Mesenchymal stem cell (in vitro differentiated cells and primary cell): ENCODE measurements around the gene UCN.
A peak's percentile ranks its signal among the peaks of the same experiment; 100 is the strongest.

Experiments
- DNase-seq: peaks from one replicate; pipeline ENCODE4 v3.0.0-alpha.2; 2013
- H2AFZ ChIP-seq: one replicate; pipeline ENCODE4 v1.6.1; 2013; ENCODE audit warnings: low read depth, mild to moderate bottlenecking, control low read depth, inconsistent platforms, low read length, moderate library complexity
- H2AK5ac ChIP-seq: 2 replicates; pipeline ENCODE4 v1.6.1; 2013; ENCODE audit warnings: low read length, moderate library complexity, mild to moderate bottlenecking, inconsistent platforms; ENCODE audit not compliant: severe bottlenecking
- H2BK120ac ChIP-seq: one replicate; pipeline ENCODE4 v1.6.1; 2013; ENCODE audit warnings: low read depth, mild to moderate bottlenecking, inconsistent platforms, low read length, moderate library complexity
- H2BK12ac ChIP-seq, 2 experiments: one replicate each; pipeline ENCODE4 v1.6.1; 2013; ENCODE audit warnings: inconsistent platforms in 2 of 2, low read length in 2 of 2, mild to moderate bottlenecking in 2 of 2, moderate library complexity in 2 of 2, control low read depth in 1 of 2
- H2BK15ac ChIP-seq: one replicate; pipeline ENCODE4 v1.6.1; 2013; ENCODE audit warnings: mild to moderate bottlenecking, low read depth, inconsistent platforms; ENCODE audit not compliant: poor library complexity, severe bottlenecking
- H2BK5ac ChIP-seq: 2 replicates; pipeline ENCODE4 v1.6.1; 2013; ENCODE audit warnings: low read depth, mild to moderate bottlenecking, low read length, control low read depth, inconsistent platforms; ENCODE audit not compliant: poor library complexity, severe bottlenecking
- H3K14ac ChIP-seq, 2 experiments: one replicate each; pipeline ENCODE4 v1.6.1; 2013; ENCODE audit warnings: inconsistent platforms in 2 of 2, low read length in 2 of 2, control low read depth in 1 of 2, mild to moderate bottlenecking in 1 of 2, moderate library complexity in 1 of 2
- H3K18ac ChIP-seq, 2 experiments: one replicate each; pipeline ENCODE4 v1.6.1; 2013; ENCODE audit warnings: inconsistent platforms in 2 of 2, low read length in 2 of 2, control low read depth in 1 of 2, low read depth in 1 of 2, mild to moderate bottlenecking in 1 of 2
- H3K23ac ChIP-seq, 2 experiments: one replicate each; pipeline ENCODE4 v1.6.1; 2013; ENCODE audit warnings: inconsistent platforms in 2 of 2, low read length in 2 of 2, mild to moderate bottlenecking in 2 of 2, moderate library complexity in 2 of 2, control low read depth in 1 of 2
- H3K27ac ChIP-seq: 2 replicates; pipeline ENCODE4 v1.5.1; 2013; ENCODE audit warnings: mild to moderate bottlenecking, moderate library complexity, low read length, control low read depth, inconsistent platforms; ENCODE audit not compliant: poor library complexity, severe bottlenecking
- H3K27me3 ChIP-seq, 2 experiments: 2 replicates each; pipeline versions ENCODE4 v1.6.1 to v1.7.0; 2013; ENCODE audit warnings: low read length in 2 of 2, mild to moderate bottlenecking in 2 of 2, moderate library complexity in 2 of 2, control low read depth in 1 of 2, inconsistent platforms in 1 of 2; ENCODE audit not compliant: control insufficient read depth in 1 of 2, insufficient read depth in 1 of 2
- H3K36me3 ChIP-seq, 2 experiments: 2 replicates each; pipeline versions ENCODE4 v1.6.1 to v1.7.0; 2013; ENCODE audit warnings: low read length in 2 of 2, control low read depth in 1 of 2, inconsistent platforms in 1 of 2, low read depth in 1 of 2, mild to moderate bottlenecking in 1 of 2; ENCODE audit not compliant: insufficient read depth in 2 of 2, control insufficient read depth in 1 of 2
- H3K4ac ChIP-seq, 2 experiments: one replicate each; pipeline ENCODE4 v1.6.1; 2013; ENCODE audit warnings: inconsistent platforms in 2 of 2, low read length in 2 of 2, mild to moderate bottlenecking in 2 of 2, moderate library complexity in 2 of 2, control low read depth in 1 of 2, low read depth in 1 of 2
- H3K4me1 ChIP-seq: 2 replicates; pipeline ENCODE4 v1.6.1; 2013; ENCODE audit warnings: low read depth, low read length, control low read depth; ENCODE audit not compliant: control insufficient read depth, insufficient read depth
- H3K4me2 ChIP-seq: 2 replicates; pipeline ENCODE4 v1.6.1; 2013; ENCODE audit warnings: low read length, mild to moderate bottlenecking, inconsistent platforms; ENCODE audit not compliant: poor library complexity, severe bottlenecking
- H3K4me3 ChIP-seq, 2 experiments: 2 replicates each; pipeline versions ENCODE4 v1.5.1 to v1.7.0; 2013; ENCODE audit warnings: low read length in 2 of 2, mild to moderate bottlenecking in 2 of 2, control low read depth in 1 of 2, low read depth in 1 of 2; ENCODE audit not compliant: insufficient read depth in 1 of 2
- H3K79me1 ChIP-seq: replicated peaks from 2 replicates; pipeline ENCODE4 v1.6.1; 2013; ENCODE audit warnings: mild to moderate bottlenecking, control low read depth, low read length, inconsistent platforms; ENCODE audit not compliant: poor library complexity, severe bottlenecking
- H3K9ac ChIP-seq: 2 replicates; pipeline ENCODE4 v1.7.0; 2013; ENCODE audit warnings: mild to moderate bottlenecking, low read length, moderate library complexity
- H3K9me3 ChIP-seq: 2 replicates; pipeline ENCODE4 v1.7.0; 2013; ENCODE audit warnings: mild to moderate bottlenecking, low read length; ENCODE audit not compliant: control insufficient read depth
- H4K8ac ChIP-seq: one replicate; pipeline ENCODE4 v1.6.1; 2013; ENCODE audit warnings: inconsistent platforms, mild to moderate bottlenecking, low read length, moderate library complexity
- H4K91ac ChIP-seq: one replicate; pipeline ENCODE4 v1.6.1; 2013; ENCODE audit warnings: mild to moderate bottlenecking, low read length, inconsistent platforms
- WGBS: methylation state at CpG from one replicate; pipeline ENCODE4 v1.1.7; 2013; ENCODE audit warnings: mixed read lengths; 5-methylcytosine and 5-hydroxymethylcytosine counted together

Gene UCN

GRCh38 chr2:27314709-27315108 is 6.5 kb upstream of the UCN start:
- Histone ChIP-seq H3K4me2 (no peak overlapping the region), H2BK12ac (peak overlapping the region in 1 of 2 experiments; percentile 21)

GRCh38 chr2:27313882-27314645 is 5.8 kb upstream of the UCN start:
- no peak overlapping the region for H3K4me2 ChIP-seq
- no peak overlapping the region for H3K4me3 ChIP-seq
- H3K9ac ChIP-seq: no peak overlapping the region
- H3K36me3 ChIP-seq: peaks cover 35 to 55% of the 10 kb centered on the region in 2 experiments
- no peak overlapping the region for H3K14ac ChIP-seq
- H2BK12ac ChIP-seq: no peak overlapping the region
- no peak overlapping the region for H2BK120ac ChIP-seq
- 98% methylated on average over 5 of the region's 8 CpGs for WGBS
- H2AFZ ChIP-seq: no peak overlapping the region
- no peak overlapping the region for H4K91ac ChIP-seq
- DNase-seq: no peak
- peaks cover 13% of the 10 kb centered on the region for H3K79me1 ChIP-seq
- no peak overlapping the region for H3K27ac ChIP-seq
- H2AK5ac ChIP-seq: no peak overlapping the region
- H3K27me3 ChIP-seq: no peaks in the 10 kb centered on the region
- H3K18ac ChIP-seq: no peak overlapping the region
- H3K9me3 ChIP-seq: no peaks in the 10 kb centered on the region
- no peaks in the 10 kb centered on the region for H3K4me1 ChIP-seq
- no peak overlapping the region for H2BK5ac ChIP-seq
- H4K8ac ChIP-seq: no peak overlapping the region
- no peak overlapping the region for H2BK15ac ChIP-seq
- no peak overlapping the region for H3K4ac ChIP-seq
- no peak overlapping the region for H3K23ac ChIP-seq

More at GRCh38 chr2:27314709-27315108, 6.5 kb upstream of the UCN start:
- Histone ChIP-seq H3K4me1 (no peaks in the 10 kb centered on the region), H4K8ac (no peak overlapping the region), H3K79me1 (peaks cover 17% of the 10 kb centered on the region), H2AFZ (no peak overlapping the region), H3K36me3 (peaks cover 33 to 49% of the 10 kb centered on the region in 2 experiments), H2BK15ac (no peak overlapping the region), H3K27ac (no peak overlapping the region), H3K23ac (no peak overlapping the region), H4K91ac (no peak overlapping the region), H2BK5ac (no peak overlapping the region), H2BK120ac (no peak overlapping the region), H2AK5ac (no peak overlapping the region), H3K18ac (no peak overlapping the region), H3K9me3 (no peaks in the 10 kb centered on the region), H3K9ac (no peak overlapping the region), H3K4ac (no peak overlapping the region), H3K4me3 (no peak overlapping the region), H3K14ac (no peak overlapping the region), H3K27me3 (no peaks in the 10 kb centered on the region)
- DNase-seq: no peak
- WGBS: 98% methylated on average over 9 of the region's 9 CpGs

- H2BK15ac ChIP-seq: no peak overlapping the region
- no peak overlapping the region for H3K4me3 ChIP-seq
- peaks cover 28 to 53% of the 10 kb centered on the region in 2 experiments for H3K36me3 ChIP-seq
- no peak for DNase-seq
- no peak overlapping the region for H2AFZ ChIP-seq
- H3K4me2 ChIP-seq: no peak overlapping the region
- no peak overlapping the region for H2AK5ac ChIP-seq
- H3K18ac ChIP-seq: no peak overlapping the region
- no peak overlapping the region for H2BK5ac ChIP-seq
- H3K27ac ChIP-seq: no peak overlapping the region
- no peak overlapping the region for H3K9ac ChIP-seq
- peaks cover 8% of the 10 kb centered on the region for H3K79me1 ChIP-seq
- H3K4me1 ChIP-seq: peaks cover 13% of the 10 kb centered on the region
- H3K14ac ChIP-seq: no peak overlapping the region
- H4K91ac ChIP-seq: no peak overlapping the region
- no peaks in the 10 kb centered on the region for H3K9me3 ChIP-seq
- H4K8ac ChIP-seq: no peak overlapping the region
- H3K27me3 ChIP-seq: peaks cover 16 to 19% of the 10 kb centered on the region in 2 experiments
- no peak overlapping the region for H2BK12ac ChIP-seq
- WGBS: 100% methylated on average over 3 of the region's 3 CpGs
- H3K4ac ChIP-seq: no peak overlapping the region
- H2BK120ac ChIP-seq: no peak overlapping the region
- H3K23ac ChIP-seq: no peak overlapping the region
These were observed 3.9 kb upstream of the UCN start for GRCh38 chr2:27312152-27312551.

- H3K4me2 ChIP-seq: no peak overlapping the region
- no peak overlapping the region for H2BK5ac ChIP-seq
- no peak overlapping the region for H3K4ac ChIP-seq
- H3K4me3 ChIP-seq: no peak overlapping the region
- H4K91ac ChIP-seq: no peak overlapping the region
- H3K4me1 ChIP-seq: peaks cover 16% of the 10 kb centered on the region
- H3K27me3 ChIP-seq: peaks cover 40 to 44% of the 10 kb centered on the region in 2 experiments
- no peak overlapping the region for H2BK15ac ChIP-seq
- no peak overlapping the region for H3K18ac ChIP-seq
- H2BK120ac ChIP-seq: no peak overlapping the region
- H2BK12ac ChIP-seq: no peak overlapping the region
- H3K9me3 ChIP-seq: peaks cover 4% of the 10 kb centered on the region
- H3K23ac ChIP-seq: no peak overlapping the region
- H3K14ac ChIP-seq: no peak overlapping the region
- peaks cover 14 to 34% of the 10 kb centered on the region in 2 experiments for H3K36me3 ChIP-seq
- no peak overlapping the region for H3K27ac ChIP-seq
- H3K9ac ChIP-seq: no peak overlapping the region
- H4K8ac ChIP-seq: no peak overlapping the region
- no peak for DNase-seq
- WGBS: 97% methylated on average over 6 of the region's 6 CpGs
- no peak overlapping the region for H2AFZ ChIP-seq
- no peak overlapping the region for H2AK5ac ChIP-seq
- peaks cover 1% of the 10 kb centered on the region for H3K79me1 ChIP-seq
These were observed 1.4 kb upstream of the UCN start for GRCh38 chr2:27309651-27310050.
